Neural progenitor cell (in vitro differentiated cells): ENCODE data around the gene POU6F2. TPM values are rescaled to one million over a fixed set of nuclear protein-coding genes. Genes with fewer than 3 reads are reported as not detected.

Experiments used
- DNase-seq: peaks from one replicate; pipeline ENCODE4 v3.0.0-alpha.2; 2016; ENCODE audit warnings: low spot score
- H2AFZ ChIP-seq: fragments of 200-600 bp; sonication (generic); replicated peaks from 2 replicates; pipeline ENCODE4 v1.6.1; 2016; ENCODE audit warnings: antibody characterized with exemption
- H3F3A ChIP-seq: fragments of 200-600 bp; sonication (generic); 2 replicates; pipeline ENCODE4 v1.6.1; 2016; ENCODE audit warnings: antibody characterized with exemption, low read depth
- H3K27ac ChIP-seq: fragments of 200-600 bp; sonication (generic); 2 replicates; pipeline ENCODE4 v1.5.1; 2016; ENCODE audit warnings: mild to moderate bottlenecking
- H3K27me3 ChIP-seq: fragments of 200-600 bp; sonication (generic); 2 replicates; pipeline ENCODE4 v1.6.1; 2016; ENCODE audit warnings: mild to moderate bottlenecking, moderate library complexity
- H3K36me3 ChIP-seq: fragments of 200-600 bp; sonication (generic); 2 replicates; pipeline ENCODE4 v1.5.1; 2016
- H3K4me1 ChIP-seq: fragments of 200-600 bp; sonication (generic); 2 replicates; pipeline ENCODE4 v1.6.1; 2016; ENCODE audit warnings: mixed run types
- H3K4me2 ChIP-seq: fragments of 200-600 bp; sonication (generic); 2 replicates; pipeline ENCODE4 v1.6.1; 2016
- H3K4me3 ChIP-seq: fragments of 200-600 bp; sonication (generic); 2 replicates; pipeline ENCODE4 v1.5.1; 2016
- H3K79me2 ChIP-seq: fragments of 200-600 bp; sonication (generic); 2 replicates; pipeline ENCODE4 v1.6.1; 2016; ENCODE audit warnings: low read depth
- H3K9ac ChIP-seq: fragments of 200-600 bp; sonication (generic); 2 replicates; pipeline ENCODE4 v1.6.1; 2016
- H3K9me3 ChIP-seq: fragments of 200-600 bp; sonication (generic); 2 replicates; pipeline ENCODE4 v1.5.1; 2016; ENCODE audit warnings: low read depth
- H4K20me1 ChIP-seq: fragments of 200-600 bp; sonication (generic); 2 replicates; pipeline ENCODE4 v1.6.1; 2016; ENCODE audit warnings: low read depth
- H3K27ac Mint-ChIP-seq: 3 replicates; pipeline ENCODE4 v1.8.0; 2021; ENCODE audit warnings: mixed read lengths
- H3K27me3 Mint-ChIP-seq: 2 replicates; pipeline ENCODE4 v1.8.0; 2022; ENCODE audit warnings: low read depth, mild to moderate bottlenecking, inconsistent platforms, moderate library complexity, mixed read lengths; ENCODE audit not compliant: insufficient read depth
- H3K36me3 Mint-ChIP-seq: 3 replicates; pipeline ENCODE4 v1.8.0; 2021; ENCODE audit warnings: mixed read lengths
- H3K4me1 Mint-ChIP-seq: 3 replicates; pipeline ENCODE4 v1.8.0; 2021; ENCODE audit warnings: mixed read lengths
- H3K4me3 Mint-ChIP-seq: 3 replicates; pipeline ENCODE4 v1.8.0; 2021; ENCODE audit warnings: mild to moderate bottlenecking, moderate library complexity, mixed read lengths
- H3K9me3 Mint-ChIP-seq: 3 replicates; pipeline ENCODE4 v1.8.0; 2020; ENCODE audit warnings: mixed read lengths
- CTCF ChIP-seq: fragments of 200-600 bp; sonication (generic); IDR thresholded peaks from 2 replicates; pipeline ENCODE4 v1.5.1; 2017; ENCODE audit warnings: antibody characterized with exemption, mild to moderate bottlenecking
- EZH2 ChIP-seq: fragments of 200-600 bp; sonication (generic); IDR thresholded peaks from 2 replicates; pipeline ENCODE4 v1.6.1; 2017; ENCODE audit warnings: antibody characterized with exemption, mild to moderate bottlenecking, moderate library complexity
- EZH2phosphoT487 ChIP-seq: fragments of 200-600 bp; sonication (generic); IDR thresholded peaks from 2 replicates; pipeline ENCODE4 v1.6.1; 2017; ENCODE audit warnings: antibody characterized with exemption
- total RNA-seq: library from RNA; depleted of rRNA; stranded (reverse); fragments of >200 nt; gene quantifications from 2 replicates; pipeline ENCODE4 v1.2.3, GENCODE V29; 2015; ENCODE audit warnings: low replicate concordance

The POU6F2 gene
- total RNA-seq, 1 donor from 2014 or later, result 3.4 TPM

- Histone ChIP-seq H3K27me3 (no peaks in the 10 kb centered on the region), H3F3A (peaks cover 26% of the 10 kb centered on the region), H3K9me3 (no peaks in the 10 kb centered on the region), H3K79me2 (no peaks in the 10 kb centered on the region), H2AFZ (no peak overlapping the region), H4K20me1 (peaks cover 5% of the 10 kb centered on the region), H3K36me3 (no peaks in the 10 kb centered on the region), H3K4me2 (no peak overlapping the region), H3K9ac (no peak overlapping the region), H3K4me1 (peaks cover 29% of the 10 kb centered on the region), H3K4me3 (no peak overlapping the region), H3K27ac (no peak overlapping the region)
- H3K9me3 Mint-ChIP-seq, result peaks cover 5% of the 10 kb centered on the region
- H3K36me3 Mint-ChIP-seq, result no peaks in the 10 kb centered on the region
- H3K27me3 Mint-ChIP-seq, result peaks cover 5% of the 10 kb centered on the region
- H3K4me1 Mint-ChIP-seq, result peaks cover 29% of the 10 kb centered on the region
- no peak overlapping the region for H3K27ac Mint-ChIP-seq
- TF ChIP-seq EZH2phosphoT487, result no peak
- no peak for TF ChIP-seq CTCF
- TF ChIP-seq EZH2, result no peak
- H3K4me3 Mint-ChIP-seq, result peak overlapping the region; percentile 46
- DNase-seq, result no peak
Observed at GRCh38 chr7:39356172-39356925, 378.6 kb downstream of the POU6F2 start.

DNA sequence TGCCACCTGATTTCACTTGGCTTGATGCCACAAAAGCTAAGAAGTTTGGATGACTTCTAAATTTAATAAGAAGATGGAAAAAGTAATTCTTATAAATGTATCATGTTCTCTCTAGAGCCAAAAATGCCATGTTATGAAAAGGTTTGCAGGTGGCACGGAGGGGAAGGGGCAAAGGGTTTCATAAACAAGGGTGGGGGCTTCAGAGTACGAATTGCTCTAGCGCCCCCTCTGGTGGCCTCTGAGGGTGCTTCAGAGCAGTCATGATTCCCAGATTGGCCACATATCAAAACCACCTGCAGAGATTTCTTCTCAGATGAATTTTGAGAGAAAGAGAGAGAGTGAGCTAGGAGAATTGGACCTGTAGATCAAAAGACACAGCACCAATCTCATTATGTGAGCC lies 379.9 kb downstream of the POU6F2 start:
- Histone ChIP-seq H3K4me3 (no peak overlapping the region), H2AFZ (no peak overlapping the region), H3K79me2 (no peaks in the 10 kb centered on the region), H3K4me1 (peaks cover 24% of the 10 kb centered on the region), H3K9me3 (no peaks in the 10 kb centered on the region), H3K9ac (no peak overlapping the region), H3F3A (peaks cover 25% of the 10 kb centered on the region), H3K4me2 (no peak overlapping the region), H3K27me3 (no peaks in the 10 kb centered on the region), H4K20me1 (peaks cover 5% of the 10 kb centered on the region), H3K27ac (no peak overlapping the region), H3K36me3 (no peaks in the 10 kb centered on the region)
- H3K36me3 Mint-ChIP-seq, result no peaks in the 10 kb centered on the region
- DNase-seq, result peak; percentile 67
- peaks cover 5% of the 10 kb centered on the region for H3K27me3 Mint-ChIP-seq
- no peak for TF ChIP-seq EZH2phosphoT487
- TF ChIP-seq CTCF, result peak; percentile 82
- no peak overlapping the region for H3K27ac Mint-ChIP-seq
- peaks cover 25% of the 10 kb centered on the region for H3K4me1 Mint-ChIP-seq
- H3K9me3 Mint-ChIP-seq, result peaks cover 5% of the 10 kb centered on the region
- H3K4me3 Mint-ChIP-seq, result no peak overlapping the region

- H3K36me3 Mint-ChIP-seq, result no peaks in the 10 kb centered on the region
- H3K4me1 Mint-ChIP-seq, result peaks cover 2% of the 10 kb centered on the region
- H3K9me3 Mint-ChIP-seq, result peaks cover 5% of the 10 kb centered on the region
Observed at GRCh38 chr7:39360038-39360437, 382.3 kb downstream of the POU6F2 start.

More at GRCh38 chr7:39360038-39360437, 382.3 kb downstream of the POU6F2 start:
- no peak overlapping the region for H3K4me3 ChIP-seq
- TF ChIP-seq CTCF (no peak), EZH2phosphoT487 (no peak), EZH2 (no peak)
- no peaks in the 10 kb centered on the region for H3K9me3 ChIP-seq
- H3K27me3 ChIP-seq, result no peaks in the 10 kb centered on the region
- H3K27me3 Mint-ChIP-seq, result peaks cover 7% of the 10 kb centered on the region
- no peak overlapping the region for H3K27ac Mint-ChIP-seq
- DNase-seq, result no peak
- no peak overlapping the region for H3K4me2 ChIP-seq
- peaks cover under 1% of the 10 kb centered on the region for H3F3A ChIP-seq
- H3K79me2 ChIP-seq, result no peaks in the 10 kb centered on the region
- H3K4me1 ChIP-seq, result peaks cover under 1% of the 10 kb centered on the region
- H3K4me3 Mint-ChIP-seq, result no peak overlapping the region
- H2AFZ ChIP-seq, result no peak overlapping the region
- H4K20me1 ChIP-seq, result no peaks in the 10 kb centered on the region
- no peaks in the 10 kb centered on the region for H3K36me3 ChIP-seq
- no peak overlapping the region for H3K27ac ChIP-seq
- no peak overlapping the region for H3K9ac ChIP-seq
